GM15510 (cell line): ENCODE data around the gene EPHA7.

ENCODE experiments used
- POLR2A ChIP-seq: IDR thresholded peaks from 3 replicates; pipeline ENCODE4 v1.6.1; 2011; ENCODE audit warnings: borderline replicate concordance; ENCODE audit not compliant: insufficient read length; ENCODE audit errors: extremely low read depth

The EPHA7 gene

GRCh38 chr6:93419304-93420162 is at the start of gene EPHA7:
Gene EPHA7 (minus strand): TSS chr6:93419559. CDS start chr6:93419341, 218 bp downstream.
- TF ChIP-seq POLR2A = no peak

- TF ChIP-seq POLR2A = no peak
Measured at GRCh38 chr6:93468291-93468690, 48.9 kb upstream of the EPHA7 start.

- TF ChIP-seq POLR2A = no peak
Measured at GRCh38 chr6:93454533-93454932, 35.2 kb upstream of the EPHA7 start.

- no peak for TF ChIP-seq POLR2A
Measured at GRCh38 chr6:93453956-93454355, 34.6 kb upstream of the EPHA7 start.

- TF ChIP-seq POLR2A = no peak
Measured at GRCh38 chr6:93447874-93448273, 28.5 kb upstream of the EPHA7 start.

GRCh38 chr6:93437491-93437890 is 18.1 kb upstream of the EPHA7 start:
- no peak for TF ChIP-seq POLR2A

GRCh38 chr6:93433592-93433991 is 14.2 kb upstream of the EPHA7 start:
- no peak for TF ChIP-seq POLR2A

GRCh38 chr6:93424303-93425064 is 5.1 kb upstream of the EPHA7 start:
- no peak for TF ChIP-seq POLR2A

- no peak for TF ChIP-seq POLR2A
Measured at GRCh38 chr6:93423542-93423941, 4.2 kb upstream of the EPHA7 start.

GRCh38 chr6:93420163-93420795 is 920 bp upstream of the EPHA7 start:
- no peak for TF ChIP-seq POLR2A

- no peak for TF ChIP-seq POLR2A
Measured at GRCh38 chr6:93418408-93419303, 703 bp downstream of the EPHA7 start.

- no peak for TF ChIP-seq POLR2A
Measured at GRCh38 chr6:93418033-93418407, 1.3 kb downstream of the EPHA7 start.

- no peak for TF ChIP-seq POLR2A
Measured at GRCh38 chr6:93417421-93418013, 1.8 kb downstream of the EPHA7 start.

- TF ChIP-seq POLR2A = no peak
Measured at GRCh38 chr6:93416571-93417420, 2.6 kb downstream of the EPHA7 start.

GRCh38 chr6:93413190-93413589 is 6.2 kb downstream of the EPHA7 start:
- TF ChIP-seq POLR2A = no peak
